HG03108 (cell line): ENCODE results near the gene TACR1.

Source experiments
- ATAC-seq: cut with Tn5 transposase; IDR thresholded peaks from one replicate; pipeline ENCODE4 v1.9.1; 2021; ENCODE audit warnings: moderate library complexity; ENCODE audit not compliant: unreplicated experiment

TACR1 gene

DNA sequence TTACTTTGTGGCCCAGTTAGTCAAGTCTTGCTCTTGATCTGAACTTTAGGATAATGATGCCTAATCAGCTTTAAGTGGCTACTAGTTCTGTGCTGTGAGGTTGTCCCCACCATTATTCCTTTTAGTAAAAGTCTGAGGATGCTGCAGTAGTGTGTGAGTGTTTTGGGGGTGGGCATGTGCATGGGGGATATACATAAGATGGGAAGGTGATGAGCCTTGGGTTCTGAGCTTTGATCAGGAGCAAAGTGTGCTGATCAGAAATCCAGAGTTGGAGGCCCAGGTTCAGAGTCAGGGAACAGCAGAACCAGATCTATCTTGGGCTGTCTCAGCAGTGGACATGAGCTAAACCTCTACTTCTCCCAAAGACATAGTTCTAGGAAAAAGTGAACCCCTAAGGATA lies 174.1 kb downstream of the TACR1 start:
- ATAC-seq: no peak

- no peak for ATAC-seq
These were observed 175.5 kb downstream of the TACR1 start for GRCh38 chr2:75023666-75024455.

GRCh38 chr2:75022516-75022915 lies 176.8 kb downstream of the TACR1 start:
- ATAC-seq: no peak

DNA sequence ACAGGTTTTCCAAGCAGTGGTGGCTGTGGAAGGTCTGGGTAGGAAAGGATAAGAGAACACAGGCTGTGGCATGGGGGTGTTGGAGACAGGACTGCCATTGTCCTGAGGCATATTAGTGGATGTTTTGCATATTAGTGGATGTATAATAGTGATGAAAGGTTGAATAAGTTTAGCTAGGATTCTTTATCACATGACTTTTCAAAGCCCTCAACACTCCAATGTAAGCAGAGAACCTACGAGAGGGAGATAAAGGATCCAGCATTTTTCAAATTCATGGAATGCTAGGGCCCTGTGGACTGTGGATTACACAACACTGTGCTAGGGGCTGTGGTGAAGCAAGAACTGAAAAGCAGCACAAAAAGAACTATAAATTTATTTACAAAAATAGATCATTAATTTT lies 177.6 kb downstream of the TACR1 start:
- no peak for ATAC-seq

DNA sequence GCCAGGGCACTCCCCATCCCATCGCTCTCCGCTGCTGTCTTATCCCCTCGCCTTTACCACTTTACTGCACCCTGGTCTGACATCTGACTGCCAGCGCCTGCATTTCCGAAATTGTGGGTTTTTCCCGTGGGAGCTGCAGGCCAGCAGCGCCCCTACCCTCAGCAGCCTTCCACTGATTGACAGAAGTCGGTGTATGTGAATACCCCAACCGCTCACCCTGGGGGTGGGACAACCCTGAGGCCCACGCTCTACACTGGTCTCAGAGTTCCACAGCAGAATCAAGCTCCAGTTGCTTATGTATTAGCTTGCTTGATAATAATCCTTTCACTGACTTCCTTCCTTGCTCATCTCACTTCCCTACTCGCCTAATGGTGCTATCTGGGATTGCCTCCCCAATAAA lies 178.8 kb downstream of the TACR1 start:
- ATAC-seq: no peak

DNA sequence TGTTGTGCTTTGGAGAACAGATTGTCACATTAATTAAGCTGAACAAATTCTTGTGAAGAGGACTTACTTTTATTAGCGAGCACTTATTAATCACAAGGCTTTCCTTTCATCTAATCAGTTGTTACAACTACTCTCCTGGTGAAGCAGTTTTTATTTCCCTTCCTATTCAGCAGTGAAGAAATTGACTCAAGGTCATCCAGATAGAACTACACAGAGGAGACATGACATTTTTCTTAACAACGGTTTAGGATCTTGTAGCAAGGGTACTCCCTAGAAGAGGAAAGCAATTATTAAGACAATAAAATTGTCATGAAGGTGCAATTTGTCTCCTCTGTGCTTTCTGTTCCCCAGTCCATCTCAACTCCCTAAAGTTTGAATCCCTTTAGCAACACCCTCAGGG lies 179.5 kb downstream of the TACR1 start:
- ATAC-seq: no peak

DNA sequence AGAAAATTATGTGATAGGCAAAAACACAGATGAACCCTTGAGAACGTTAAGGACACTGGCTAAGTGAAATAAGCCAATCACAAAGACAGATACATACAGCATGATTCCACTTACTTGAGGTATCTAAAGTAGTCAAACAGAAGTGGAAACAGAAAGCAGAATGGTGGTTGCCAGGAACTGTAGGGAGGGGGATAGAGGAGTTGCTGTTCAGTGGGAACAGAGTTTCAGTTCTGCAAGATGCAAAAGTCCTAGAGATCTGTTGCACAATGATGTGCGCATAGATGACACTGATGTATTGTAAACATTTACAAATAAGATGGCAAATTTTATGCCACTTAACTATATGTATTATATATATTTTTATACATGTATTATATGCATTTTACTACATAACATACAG lies 181.2 kb downstream of the TACR1 start:
- ATAC-seq: no peak

DNA sequence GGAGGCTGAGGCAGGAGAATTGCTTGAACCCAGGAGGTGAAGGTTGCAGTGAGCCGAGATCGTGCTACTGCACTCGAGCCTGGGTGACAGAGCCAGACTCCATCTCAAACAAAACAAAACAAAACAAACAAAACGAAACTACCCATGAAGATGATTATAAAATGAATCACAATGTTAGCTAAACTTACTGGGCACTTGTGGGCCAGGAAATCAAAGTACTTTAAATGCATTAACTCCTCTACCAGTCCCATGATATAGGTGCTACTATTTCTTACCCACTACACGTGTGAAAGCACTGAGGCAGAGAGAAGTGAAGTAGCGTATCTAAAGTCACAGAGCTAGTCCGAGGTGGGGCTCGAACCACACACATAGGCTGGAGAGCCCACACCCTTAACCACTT lies 187.2 kb downstream of the TACR1 start:
- ATAC-seq: no peak

- ATAC-seq: no peak
These were observed 188.7 kb downstream of the TACR1 start for GRCh38 chr2:75010571-75010970.

- ATAC-seq: no peak
These were observed 191.5 kb downstream of the TACR1 start for GRCh38 chr2:75007819-75008218.

DNA sequence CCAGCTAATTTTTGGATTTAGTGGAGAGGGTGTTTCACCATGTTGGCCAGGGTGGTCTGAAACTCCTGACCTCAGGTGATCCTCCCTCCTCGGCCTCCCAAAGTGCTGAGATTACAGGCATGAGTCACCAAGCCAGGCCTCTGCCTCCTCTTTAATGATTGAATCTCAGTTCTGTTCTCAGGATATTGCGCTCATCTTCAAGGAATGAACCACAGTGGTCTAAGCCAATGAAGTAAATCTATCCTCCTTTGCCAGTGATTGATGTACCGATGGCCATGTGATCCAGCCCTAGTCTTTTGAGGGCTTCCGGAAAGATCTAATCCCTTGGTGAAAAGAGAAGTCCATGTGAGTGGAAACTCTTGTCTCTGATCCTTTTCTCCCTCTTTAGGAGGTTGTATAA lies 192.3 kb downstream of the TACR1 start:
- ATAC-seq: no peak

DNA sequence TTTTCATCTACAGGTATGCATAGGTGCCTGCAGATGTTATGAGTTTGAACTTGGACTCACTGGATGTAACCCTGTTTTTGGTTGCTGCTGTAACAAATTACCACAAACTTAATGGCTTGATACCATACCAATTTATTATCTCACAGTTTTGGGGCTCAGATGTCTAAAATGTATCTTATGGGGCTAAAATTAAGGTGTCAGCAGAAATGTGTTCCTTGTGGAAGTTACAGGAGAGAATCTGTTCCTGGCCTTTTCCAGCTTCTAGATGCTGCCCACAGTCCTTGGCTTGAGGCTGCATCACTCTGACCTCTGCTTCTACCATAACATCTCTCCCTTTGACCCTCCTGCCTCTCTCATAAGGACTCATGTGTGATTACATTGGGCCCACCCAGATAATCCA lies 193.3 kb downstream of the TACR1 start:
- no peak for ATAC-seq

DNA sequence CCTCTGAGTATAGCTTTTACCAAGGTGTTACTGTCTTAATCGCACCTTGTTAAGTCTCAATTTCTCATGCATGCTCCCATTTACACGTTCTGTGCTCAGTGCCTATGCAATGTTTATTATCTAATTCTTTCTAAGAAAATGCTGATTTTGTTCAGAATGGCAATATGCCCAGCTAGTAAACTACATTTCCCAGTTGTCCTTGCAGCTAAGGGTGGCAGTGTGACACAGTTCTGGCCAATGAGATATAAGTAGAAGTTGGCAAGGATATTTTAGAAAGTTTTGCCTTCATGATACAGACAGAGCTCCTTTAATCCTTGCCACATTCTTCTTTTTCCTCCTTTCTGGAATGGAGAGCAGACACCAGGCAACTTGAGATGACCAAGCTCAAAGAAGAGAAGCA lies 195.5 kb downstream of the TACR1 start:
- ATAC-seq: no peak

DNA sequence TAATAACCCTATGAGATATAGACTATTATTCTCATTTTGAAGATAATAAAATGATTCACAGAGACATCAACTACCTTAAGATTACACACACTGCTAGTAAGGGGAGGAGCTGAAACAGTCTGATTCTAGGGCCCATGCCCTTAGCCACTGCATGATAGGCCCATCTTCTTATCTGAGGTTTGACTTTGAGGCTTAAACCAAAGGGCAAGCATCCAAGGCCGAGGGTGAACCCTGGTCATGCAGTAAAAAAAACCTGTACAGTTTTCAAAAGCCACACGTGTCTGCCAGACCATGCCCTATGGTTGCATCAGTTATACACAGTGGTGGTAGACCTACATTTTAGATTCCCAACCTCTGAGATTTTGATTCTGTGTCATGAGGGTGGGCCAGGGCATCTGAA lies 196.0 kb downstream of the TACR1 start:
- ATAC-seq: no peak

DNA sequence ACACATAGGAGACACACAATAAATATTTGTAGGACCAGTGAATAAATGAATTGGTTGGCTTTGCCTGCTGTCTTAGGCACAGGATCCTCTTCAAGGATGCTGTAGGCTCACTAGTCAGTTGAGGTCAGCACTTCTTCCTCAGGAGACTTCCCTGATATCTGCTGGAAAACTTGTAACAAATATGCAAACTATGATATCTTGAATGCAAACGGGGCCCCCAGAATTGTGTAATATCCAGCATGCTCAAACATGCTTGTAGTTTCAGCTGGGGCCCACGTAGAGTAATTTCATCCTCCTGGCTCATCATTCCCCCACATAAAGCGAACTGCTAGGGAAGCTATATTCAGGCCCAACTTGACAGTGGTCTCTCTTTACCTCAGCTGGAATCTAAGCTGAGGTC lies 197.3 kb downstream of the TACR1 start:
- ATAC-seq: no peak

- no peak for ATAC-seq
These were observed 199.9 kb downstream of the TACR1 start for GRCh38 chr2:74999468-74999867.
